HCT116 (cell line): ENCODE measurements around the gene GPR171. TPM values are rescaled to one million over a fixed set of nuclear protein-coding genes. Genes with fewer than 3 reads are reported as not detected.

Source experiments
- ATAC-seq: fragments of 200-7000 bp; cut with Tn5 transposase; 2 replicates; pipeline ENCODE4 v1.9.1; 2020; ENCODE audit warnings: mild to moderate bottlenecking, moderate library complexity
- BruUV-seq: library from RNA; stranded (reverse); fragments of 400-500 nt; replicated peaks from 2 replicates; lab custom pipeline; 2021; lab: Mats Ljungman, UMichigan
- CTCF ChIA-PET: fragments of 300-600 bp; sonication (Branson Sonifier 250); formaldehyde crosslinking; loops from one replicate; lab custom pipeline; 2021; ENCODE audit warnings: antibody characterized with exemption; lab: Charles Lee
- POLR2A ChIA-PET: fragments of 300-600, 350-600 bp; sonication (Branson Sonifier 250); formaldehyde crosslinking; loops from one replicate; lab custom pipeline; 2021; ENCODE audit warnings: antibody characterized with exemption; lab: Charles Lee
- RAD21 ChIA-PET, 2 experiments: fragments of 300-600 bp; sonication (Branson Sonifier 250); formaldehyde crosslinking; loops; one replicate each; lab custom pipeline; 2023; ENCODE audit warnings: low total read pairs in 2 of 2; ENCODE audit not compliant: uncharacterized antibody in 2 of 2, unreplicated experiment in 2 of 2, low non-redundant PET in 1 of 2; lab: Charles Lee
- DNase-seq: peaks from one replicate; pipeline ENCODE4 v3.0.0-alpha.2; 2010; ENCODE audit warnings: low read depth, low spot score
- H2AFZ ChIP-seq: fragments of 200-600 bp; shearing (Covaris generic), sonication (generic); 2 replicates; pipeline ENCODE4 v1.6.1; 2017; ENCODE audit warnings: low read depth, mixed run types, mixed read lengths, antibody characterized with exemption, low read length; ENCODE audit not compliant: poor library complexity, severe bottlenecking
- H3K27ac ChIP-seq: 2 replicates; pipeline ENCODE4 v1.5.1; 2012; ENCODE audit warnings: low read depth, low read length
- H3K27me3 ChIP-seq: fragments of 200-600 bp; sonication (generic); 2 replicates; pipeline ENCODE4 v1.6.1; 2016; ENCODE audit warnings: mixed run types, low read length, mixed read lengths; ENCODE audit not compliant: insufficient read depth
- H3K36me3 ChIP-seq, 2 experiments: fragments of 200-500 bp in 1 of 2; fragments of 200-600 bp in 1 of 2; sonication (Bioruptor generic) in 1 of 2; sonication (generic) in 1 of 2; 2 replicates each; pipeline versions ENCODE4 v1.5.1 to v1.6.1; 2014 to 2016; ENCODE audit warnings: low read length in 2 of 2, inconsistent platforms in 1 of 2, mixed read lengths in 1 of 2, mixed run types in 1 of 2; ENCODE audit not compliant: insufficient read depth in 2 of 2, control insufficient read depth in 1 of 2
- H3K4me1 ChIP-seq, 2 experiments: fragments of 200-600 bp in 1 of 2; sonication (generic) in 1 of 2; 2 replicates each; pipeline versions ENCODE4 v1.5.1 to v1.6.1; 2012 to 2017; ENCODE audit warnings: low read length in 2 of 2, inconsistent platforms in 1 of 2, mild to moderate bottlenecking in 1 of 2, mixed read lengths in 1 of 2, mixed run types in 1 of 2, moderate library complexity in 1 of 2; ENCODE audit not compliant: insufficient read depth in 2 of 2, control insufficient read depth in 1 of 2
- H3K4me2 ChIP-seq: fragments of 200-600 bp; sonication (generic); 2 replicates; pipeline ENCODE4 v1.6.1; 2017; ENCODE audit warnings: mixed run types, low read length, mixed read lengths
- H3K4me3 ChIP-seq, 2 experiments: fragments of 200-600 bp in 1 of 2; sonication (generic) in 1 of 2; replicated peaks in 1 of 2; 2 replicates each; pipeline ENCODE4 v1.5.1; 2011 to 2016; ENCODE audit warnings: low read length in 2 of 2, control low read depth in 1 of 2, low read depth in 1 of 2, mild to moderate bottlenecking in 1 of 2, mixed read lengths in 1 of 2, mixed run types in 1 of 2
- H3K79me2 ChIP-seq: fragments of 200-600 bp; sonication (generic); 2 replicates; pipeline ENCODE4 v1.6.1; 2017; ENCODE audit warnings: mild to moderate bottlenecking, mixed run types, low read length, moderate library complexity, mixed read lengths; ENCODE audit not compliant: insufficient read depth
- H3K9ac ChIP-seq: fragments of 200-600 bp; sonication (generic); 2 replicates; pipeline ENCODE4 v1.6.1; 2016; ENCODE audit warnings: low read length, mixed read lengths
- H3K9me2 ChIP-seq: fragments of 200-600 bp; sonication (generic), shearing (Covaris generic); 2 replicates; pipeline ENCODE4 v1.6.1; 2017; ENCODE audit warnings: mixed run types, mild to moderate bottlenecking, moderate library complexity; ENCODE audit not compliant: insufficient read depth
- H3K9me3 ChIP-seq, 2 experiments: fragments of 200-500 bp in 1 of 2; fragments of 200-600 bp in 1 of 2; sonication (Bioruptor generic) in 1 of 2; sonication (generic) in 1 of 2; 2 replicates each; pipeline ENCODE4 v1.6.1; 2014 to 2017; ENCODE audit warnings: low read length in 2 of 2, mixed read lengths in 2 of 2, inconsistent platforms in 1 of 2, low read depth in 1 of 2, mild to moderate bottlenecking in 1 of 2, mixed run types in 1 of 2, moderate library complexity in 1 of 2; ENCODE audit not compliant: control insufficient read depth in 1 of 2, insufficient read depth in 1 of 2
- H4K20me1 ChIP-seq: fragments of 200-600 bp; sonication (generic), shearing (Covaris generic); 2 replicates; pipeline ENCODE4 v1.6.1; 2017; ENCODE audit warnings: mixed run types, mild to moderate bottlenecking, moderate library complexity; ENCODE audit not compliant: insufficient read depth
- ATF3 ChIP-seq: IDR thresholded peaks from 2 replicates; pipeline ENCODE4 v1.6.1; 2012
- CBX3 ChIP-seq: IDR thresholded peaks from 2 replicates; pipeline ENCODE4 v1.6.1; 2012; ENCODE audit warnings: low read depth
- CEBPB ChIP-seq: IDR thresholded peaks from 2 replicates; pipeline ENCODE4 v1.6.1; 2012; ENCODE audit warnings: low read depth
- CTCF ChIP-seq, 3 experiments: fragments of 200-600 bp in 1 of 3; sonication (generic) in 1 of 3; IDR thresholded peaks in 2 of 3; conservative IDR thresholded peaks in 1 of 3; 2 replicates each; pipeline ENCODE4 v1.5.1; 2012 to 2017; ENCODE audit warnings: low read depth in 2 of 3, low read length in 2 of 3, antibody characterized with exemption in 1 of 3, borderline replicate concordance in 1 of 3, control low read depth in 1 of 3, mild to moderate bottlenecking in 1 of 3, mixed read lengths in 1 of 3, mixed run types in 1 of 3, moderate library complexity in 1 of 3; ENCODE audit not compliant: insufficient read depth in 1 of 3
- EGR1 ChIP-seq: IDR thresholded peaks from 2 replicates; pipeline ENCODE4 v1.6.1; 2012; ENCODE audit warnings: low read depth
- ELF1 ChIP-seq: IDR thresholded peaks from 2 replicates; pipeline ENCODE4 v1.6.1; 2012; ENCODE audit warnings: low read depth, borderline replicate concordance
- EZH2 ChIP-seq: fragments of 200-600 bp; sonication (generic); IDR thresholded peaks from 2 replicates; pipeline ENCODE4 v1.6.1; 2017; ENCODE audit warnings: antibody characterized with exemption, mixed run types
- EZH2phosphoT487 ChIP-seq: fragments of 200-600 bp; IDR thresholded peaks from 2 replicates; pipeline ENCODE4 v1.6.1; 2018; ENCODE audit warnings: antibody characterized with exemption, borderline replicate concordance
- FOSL1 ChIP-seq: IDR thresholded peaks from 2 replicates; pipeline ENCODE4 v1.6.1; 2012; ENCODE audit warnings: low read depth
- JUND ChIP-seq: IDR thresholded peaks from 2 replicates; pipeline ENCODE4 v1.6.1; 2012
- MAX ChIP-seq: IDR thresholded peaks from 2 replicates; pipeline ENCODE4 v1.6.1; 2012
- POLR2A ChIP-seq: IDR thresholded peaks from 2 replicates; pipeline ENCODE4 v1.7.0; 2011; ENCODE audit warnings: borderline replicate concordance; ENCODE audit not compliant: insufficient read depth, insufficient read length; ENCODE audit errors: extremely low read depth
- POLR2AphosphoS5 ChIP-seq: IDR thresholded peaks from 2 replicates; pipeline ENCODE4 v1.6.1; 2011; ENCODE audit warnings: mild to moderate bottlenecking, low read depth, low read length, moderate library complexity
- RAD21 ChIP-seq: IDR thresholded peaks from 2 replicates; pipeline ENCODE4 v1.6.1; 2012; ENCODE audit warnings: low read depth, mild to moderate bottlenecking
- REST ChIP-seq: IDR thresholded peaks from 2 replicates; pipeline ENCODE4 v1.6.1; 2012; ENCODE audit warnings: low read depth
- SIN3A ChIP-seq: IDR thresholded peaks from 2 replicates; pipeline ENCODE4 v1.6.1; 2012; ENCODE audit warnings: low read depth
- SRF ChIP-seq: IDR thresholded peaks from 2 replicates; pipeline ENCODE4 v1.6.1; 2012; ENCODE audit warnings: low read depth
- YY1 ChIP-seq: IDR thresholded peaks from 2 replicates; pipeline ENCODE4 v1.6.1; 2011; ENCODE audit warnings: low read length, low read depth, moderate library complexity, mild to moderate bottlenecking; ENCODE audit not compliant: insufficient replicate concordance; ENCODE audit errors: extremely low read depth
- ZBTB33 ChIP-seq: IDR thresholded peaks from 2 replicates; pipeline ENCODE4 v1.6.1; 2011; ENCODE audit warnings: mild to moderate bottlenecking, low read length, moderate library complexity; ENCODE audit not compliant: insufficient replicate concordance; ENCODE audit errors: extremely low read depth
- ZFX ChIP-seq: fragments of 450-650 bp; IDR thresholded peaks from 2 replicates; pipeline ENCODE4 v1.6.1; 2017
- intact Hi-C: fragments of 100-400 bp; cut with micrococcal nuclease; formaldehyde crosslinking; loops from 2 replicates; pipeline ENCODE4 v1.10.0; 2022
- total RNA-seq: library from RNA; stranded (reverse); gene quantifications from one replicate; pipeline ENCODE4 v1.2.1, GENCODE V29; 2021; ENCODE audit not compliant: unreplicated experiment

The GPR171 gene
- total RNA-seq, 1 experiment from 2014 or later = not detected

- no TSS peak for BruUV-seq
- CTCF ChIA-PET = no interaction called here
- H3K9me2 ChIP-seq = no peaks in the 10 kb centered on the region
Observed at GRCh38 chr3:151204530-151205402, 1.8 kb upstream of the GPR171 start.

More at GRCh38 chr3:151204530-151205402, 1.8 kb upstream of the GPR171 start:
- TF ChIP-seq FOSL1 (no peak), YY1 (no peak), POLR2AphosphoS5 (no peak), RAD21 (no peak), CEBPB (no peak), SRF (no peak), ATF3 (no peak), ZFX (no peak), CTCF (IDR thresholded peaks at IDR 0.05 in 2 of 3, conservative IDR thresholded peaks at IDR 0.05 in 1 of 3; ENCODE audit: borderline replicate concordance in 1 of 3, insufficient read depth in 1 of 3, low read depth in 2 of 3, low read length in 2 of 3) (no peak), CBX3 (no peak), JUND (no peak), SIN3A (no peak), POLR2A (no peak), REST (no peak), EZH2 (no peak), EGR1 (no peak), ZBTB33 (no peak), EZH2phosphoT487 (no peak), ELF1 (no peak), MAX (no peak)
- Histone ChIP-seq H3K27ac (no peak overlapping the region), H2AFZ (no peak overlapping the region), H3K9me3 (no peaks in the 10 kb centered on the region), H3K36me3 (no peaks in the 10 kb centered on the region), H3K79me2 (no peaks in the 10 kb centered on the region), H3K4me3 (no peak overlapping the region), H3K9ac (no peak overlapping the region), H3K27me3 (no peaks in the 10 kb centered on the region), H3K4me1 (no peaks in the 10 kb centered on the region), H4K20me1 (no peaks in the 10 kb centered on the region), H3K4me2 (no peak overlapping the region)
- ChIA-PET POLR2A (no interaction called here), RAD21 (no interaction called here)
- ATAC-seq = no peak
- DNase-seq = no peak
- intact Hi-C loops = no loop called here
